HT-29 (cell line): ENCODE results near the gene BHLHE40. TPM values are rescaled to one million over a fixed set of nuclear protein-coding genes. Genes with fewer than 3 reads are reported as not detected.
A peak's percentile ranks its signal among the peaks of the same experiment; 100 is the strongest.

Experiments used
- DNase-seq: peaks from one replicate; pipeline ENCODE4 v3.0.0-alpha.2; 2015; ENCODE audit warnings: low spot score
- total RNA-seq: library from RNA; depleted of rRNA; stranded (reverse); fragments of >200 nt; shearing (Covaris generic); gene quantifications from 2 replicates; pipeline ENCODE4 v1.2.3, GENCODE V29; 2014

BHLHE40 gene
- total RNA-seq, 1 experiment from 2014 or later = 26.1 TPM

- no peak for DNase-seq
Observed at GRCh38 chr3:4983739-4984510, 4.7 kb downstream of the BHLHE40 start.

- no peak for DNase-seq
Observed at GRCh38 chr3:4984511-4984864, 5.3 kb downstream of the BHLHE40 start.

- no peak for DNase-seq
Observed at GRCh38 chr3:4985330-4986174, 6.3 kb downstream of the BHLHE40 start.

GRCh38 chr3:4986175-4986781, 7.0 kb downstream of the BHLHE40 start:
- no peak for DNase-seq

- DNase-seq = peak; percentile 82
Observed at GRCh38 chr3:4986782-4987537, 7.7 kb downstream of the BHLHE40 start.

- no peak for DNase-seq
Observed at GRCh38 chr3:4987538-4988296, 8.5 kb downstream of the BHLHE40 start.

- no peak for DNase-seq
Observed at GRCh38 chr3:4988983-4989834, 10.0 kb downstream of the BHLHE40 start.

- DNase-seq = no peak
Observed at GRCh38 chr3:4990069-4990468, 10.8 kb downstream of the BHLHE40 start.

- DNase-seq = no peak
Observed at GRCh38 chr3:4992118-4992517, 12.9 kb downstream of the BHLHE40 start.

GRCh38 chr3:4993276-4994143, 14.3 kb downstream of the BHLHE40 start:
- DNase-seq = no peak

- no peak for DNase-seq
Observed at GRCh38 chr3:4994144-4994730, 15.0 kb downstream of the BHLHE40 start.

- no peak for DNase-seq
Observed at GRCh38 chr3:4994823-4995499, 15.7 kb downstream of the BHLHE40 start.

GRCh38 chr3:4995500-4996053, 16.3 kb downstream of the BHLHE40 start:
- no peak for DNase-seq

- DNase-seq = no peak
Observed at GRCh38 chr3:4996223-4996765, 17.1 kb downstream of the BHLHE40 start.

GRCh38 chr3:4996771-4997291, 17.6 kb downstream of the BHLHE40 start:
- DNase-seq = no peak

GRCh38 chr3:4997946-4998345, 18.7 kb downstream of the BHLHE40 start:
- no peak for DNase-seq

GRCh38 chr3:4999531-5000184, 20.4 kb downstream of the BHLHE40 start:
- DNase-seq = no peak
